Progenitor cell of endocrine pancreas (in vitro differentiated cells): ENCODE results near the gene HUS1. TPM values are rescaled to one million over a fixed set of nuclear protein-coding genes. Genes with fewer than 3 reads are reported as not detected.

Experiments
- DNase-seq: peaks from one replicate; pipeline ENCODE4 v3.0.0; 2021; ENCODE audit warnings: low spot score; ENCODE audit not compliant: unreplicated experiment
- H3K27ac Mint-ChIP-seq: 2 replicates; pipeline ENCODE4 v1.8.0; 2021; ENCODE audit warnings: mild to moderate bottlenecking, moderate library complexity, mixed read lengths
- H3K27me3 Mint-ChIP-seq: 2 replicates; pipeline ENCODE4 v1.8.0; 2021; ENCODE audit warnings: mixed read lengths
- H3K36me3 Mint-ChIP-seq: 2 replicates; pipeline ENCODE4 v1.8.0; 2022; ENCODE audit warnings: mixed read lengths; ENCODE audit not compliant: insufficient read depth
- H3K4me1 Mint-ChIP-seq: 2 replicates; pipeline ENCODE4 v1.8.0; 2021; ENCODE audit warnings: low read depth, mixed read lengths
- H3K4me3 Mint-ChIP-seq: 2 replicates; pipeline ENCODE4 v1.8.0; 2021; ENCODE audit warnings: low read depth, mild to moderate bottlenecking, moderate library complexity, mixed read lengths
- H3K9me3 Mint-ChIP-seq: 2 replicates; pipeline ENCODE4 v1.8.0; 2021; ENCODE audit warnings: low read depth, mixed read lengths
- total RNA-seq: library from RNA; stranded (reverse); gene quantifications from 2 replicates; pipeline ENCODE4 v1.2.1, GENCODE V29; 2021
- TF ChIP-seq, protein P1 (sequence below): fragments of 200-600 bp; sonication (generic); IDR thresholded peaks from one replicate; pipeline ENCODE4 v1.5.0; 2021; ENCODE audit warnings: antibody characterized with exemption, mild to moderate bottlenecking; ENCODE audit not compliant: unreplicated experiment

HUS1 gene
- total RNA-seq, 1 donor from 2014 or later: 45.1 TPM

GRCh38 chr7:47937711-47938573, 41.5 kb downstream of the HUS1 start:
- H3K4me3 Mint-ChIP-seq: no peak overlapping the region
- peaks cover 36% of the 10 kb centered on the region for H3K4me1 Mint-ChIP-seq
- DNase-seq: no peak
- H3K36me3 Mint-ChIP-seq: no peaks in the 10 kb centered on the region
- TF ChIP-seq, protein P1, sequence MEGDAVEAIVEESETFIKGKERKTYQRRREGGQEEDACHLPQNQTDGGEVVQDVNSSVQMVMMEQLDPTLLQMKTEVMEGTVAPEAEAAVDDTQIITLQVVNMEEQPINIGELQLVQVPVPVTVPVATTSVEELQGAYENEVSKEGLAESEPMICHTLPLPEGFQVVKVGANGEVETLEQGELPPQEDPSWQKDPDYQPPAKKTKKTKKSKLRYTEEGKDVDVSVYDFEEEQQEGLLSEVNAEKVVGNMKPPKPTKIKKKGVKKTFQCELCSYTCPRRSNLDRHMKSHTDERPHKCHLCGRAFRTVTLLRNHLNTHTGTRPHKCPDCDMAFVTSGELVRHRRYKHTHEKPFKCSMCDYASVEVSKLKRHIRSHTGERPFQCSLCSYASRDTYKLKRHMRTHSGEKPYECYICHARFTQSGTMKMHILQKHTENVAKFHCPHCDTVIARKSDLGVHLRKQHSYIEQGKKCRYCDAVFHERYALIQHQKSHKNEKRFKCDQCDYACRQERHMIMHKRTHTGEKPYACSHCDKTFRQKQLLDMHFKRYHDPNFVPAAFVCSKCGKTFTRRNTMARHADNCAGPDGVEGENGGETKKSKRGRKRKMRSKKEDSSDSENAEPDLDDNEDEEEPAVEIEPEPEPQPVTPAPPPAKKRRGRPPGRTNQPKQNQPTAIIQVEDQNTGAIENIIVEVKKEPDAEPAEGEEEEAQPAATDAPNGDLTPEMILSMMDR: no peak
- H3K27me3 Mint-ChIP-seq: no peaks in the 10 kb centered on the region
- H3K9me3 Mint-ChIP-seq: no peaks in the 10 kb centered on the region
- no peak overlapping the region for H3K27ac Mint-ChIP-seq

GRCh38 chr7:47937065-47937687, 42.2 kb downstream of the HUS1 start:
- no peak for DNase-seq
- Mint-ChIP-seq H3K36me3 (no peaks in the 10 kb centered on the region), H3K27me3 (no peaks in the 10 kb centered on the region), H3K4me1 (peaks cover 38% of the 10 kb centered on the region), H3K27ac (no peak overlapping the region), H3K9me3 (no peaks in the 10 kb centered on the region), H3K4me3 (no peak overlapping the region)
- TF ChIP-seq, protein P1: no peak

DNA sequence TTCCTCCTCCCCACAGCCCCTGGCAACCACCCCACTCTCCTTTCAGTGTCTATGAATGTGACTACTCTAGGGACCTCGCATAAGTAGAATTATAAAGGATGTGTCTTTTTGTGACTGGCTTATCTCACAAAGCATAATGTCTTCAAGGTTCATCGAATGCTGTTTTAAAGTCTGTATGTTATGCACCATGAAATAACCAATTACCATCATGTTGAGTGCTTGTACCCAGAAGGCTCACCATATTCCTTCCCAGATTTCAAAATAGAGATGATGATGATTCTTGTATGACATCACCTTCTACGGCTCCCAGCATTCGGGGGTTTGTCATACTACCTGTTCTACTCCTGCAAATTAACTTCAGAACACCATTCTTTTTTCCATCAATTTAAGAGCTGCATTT, 43.1 kb downstream of the HUS1 start:
- Mint-ChIP-seq H3K4me1 (peaks cover 38% of the 10 kb centered on the region), H3K36me3 (no peaks in the 10 kb centered on the region), H3K4me3 (no peak overlapping the region), H3K27ac (no peak overlapping the region), H3K9me3 (no peaks in the 10 kb centered on the region), H3K27me3 (no peaks in the 10 kb centered on the region)
- DNase-seq: no peak
- TF ChIP-seq, protein P1: no peak

GRCh38 chr7:47935336-47935735, 44.1 kb downstream of the HUS1 start:
- no peaks in the 10 kb centered on the region for H3K27me3 Mint-ChIP-seq

DNA sequence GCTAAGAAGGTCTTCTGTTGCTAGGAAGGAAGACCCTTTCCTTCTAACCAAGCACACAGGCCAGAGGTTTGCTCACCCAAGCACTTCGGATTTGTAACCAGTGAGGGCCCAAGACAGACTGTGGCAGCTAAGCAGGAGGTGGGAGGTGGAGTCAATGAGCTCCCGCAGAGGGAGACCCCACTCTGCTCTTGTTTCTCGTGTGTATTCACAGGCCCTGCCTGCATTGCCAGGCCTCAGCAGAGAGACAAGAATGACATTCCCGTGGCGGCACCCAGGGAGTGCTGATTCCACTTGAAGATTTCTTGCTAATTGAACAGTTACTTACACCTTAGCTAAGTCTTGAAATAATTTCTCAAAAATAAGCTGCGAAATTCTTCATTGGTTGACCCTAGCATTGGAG, 44.6 kb downstream of the HUS1 start:
- Mint-ChIP-seq H3K9me3 (no peaks in the 10 kb centered on the region), H3K27ac (no peak overlapping the region), H3K4me1 (peaks cover 29% of the 10 kb centered on the region), H3K27me3 (no peaks in the 10 kb centered on the region), H3K36me3 (no peaks in the 10 kb centered on the region), H3K4me3 (no peak overlapping the region)
- no peak for DNase-seq
- TF ChIP-seq, protein P1: no peak

More at GRCh38 chr7:47935336-47935735, 44.1 kb downstream of the HUS1 start:
- Mint-ChIP-seq H3K4me1 (peaks cover 34% of the 10 kb centered on the region), H3K9me3 (no peaks in the 10 kb centered on the region), H3K27ac (no peak overlapping the region), H3K4me3 (no peak overlapping the region), H3K36me3 (no peaks in the 10 kb centered on the region)
- DNase-seq: no peak
- TF ChIP-seq, protein P1: no peak
